IPS-18c (cell line): ENCODE results near the gene DHRSX.
A peak's percentile ranks its signal among the peaks of the same experiment; 100 is the strongest.

Experiments
- H3K4me3 ChIP-seq: 2 replicates; pipeline ENCODE4 v1.7.0; 2013; ENCODE audit warnings: low read depth, mild to moderate bottlenecking, low read length, moderate library complexity; ENCODE audit not compliant: insufficient read depth
- H3K9me3 ChIP-seq: one replicate; pipeline ENCODE4 v1.6.1; 2013; ENCODE audit warnings: mild to moderate bottlenecking, low read length, moderate library complexity; ENCODE audit not compliant: control insufficient read depth, insufficient read depth

Gene DHRSX

GRCh38 chrX:2503591-2504500 is 3.1 kb upstream of the DHRSX start:
- no peaks in the 10 kb centered on the region for H3K9me3 ChIP-seq

GRCh38 chrX:2502668-2503519 is 2.1 kb upstream of the DHRSX start:
- Histone ChIP-seq H3K4me3 (no peak overlapping the region), H3K9me3 (no peaks in the 10 kb centered on the region)

More at GRCh38 chrX:2503591-2504500, 3.1 kb upstream of the DHRSX start:
- H3K4me3 ChIP-seq = no peak overlapping the region

GRCh38 chrX:2502120-2502667 is 1.4 kb upstream of the DHRSX start:
- Histone ChIP-seq H3K4me3 (no peak overlapping the region), H3K9me3 (no peaks in the 10 kb centered on the region)

GRCh38 chrX:2501559-2502102 is 855 bp upstream of the DHRSX start:
- H3K9me3 ChIP-seq = no peaks in the 10 kb centered on the region
- H3K4me3 ChIP-seq = no peak overlapping the region

GRCh38 chrX:2500091-2500802 is 529 bp downstream of the DHRSX start:
- Histone ChIP-seq H3K9me3 (no peaks in the 10 kb centered on the region), H3K4me3 (peak overlapping the region; percentile 79)

- peak overlapping the region; percentile 79 for H3K4me3 ChIP-seq
Measured at GRCh38 chrX:2499507-2499906, 1.3 kb downstream of the DHRSX start.

GRCh38 chrX:2498781-2499302 is 1.9 kb downstream of the DHRSX start:
- Histone ChIP-seq H3K9me3 (no peaks in the 10 kb centered on the region), H3K4me3 (peak overlapping the region; percentile 79)

More at GRCh38 chrX:2499507-2499906, 1.3 kb downstream of the DHRSX start:
- H3K9me3 ChIP-seq = no peaks in the 10 kb centered on the region

GRCh38 chrX:2497961-2498780 is 2.6 kb downstream of the DHRSX start:
- Histone ChIP-seq H3K9me3 (no peaks in the 10 kb centered on the region), H3K4me3 (peak overlapping the region; percentile 79)

- Histone ChIP-seq H3K9me3 (no peaks in the 10 kb centered on the region), H3K4me3 (no peak overlapping the region)
Measured at GRCh38 chrX:2495595-2495994, 5.2 kb downstream of the DHRSX start.

- H3K4me3 ChIP-seq = no peak overlapping the region
- no peaks in the 10 kb centered on the region for H3K9me3 ChIP-seq
Measured at GRCh38 chrX:2492531-2493218, 8.1 kb downstream of the DHRSX start.

- H3K4me3 ChIP-seq = no peak overlapping the region
- no peaks in the 10 kb centered on the region for H3K9me3 ChIP-seq
Measured at GRCh38 chrX:2490634-2491033, 10.1 kb downstream of the DHRSX start.

GRCh38 chrX:2489446-2490445 is 11.0 kb downstream of the DHRSX start:
- Histone ChIP-seq H3K9me3 (no peaks in the 10 kb centered on the region), H3K4me3 (no peak overlapping the region)

GRCh38 chrX:2488621-2489285 is 12.0 kb downstream of the DHRSX start:
- Histone ChIP-seq H3K9me3 (no peaks in the 10 kb centered on the region), H3K4me3 (no peak overlapping the region)

GRCh38 chrX:2487366-2487765 is 13.4 kb downstream of the DHRSX start:
- H3K4me3 ChIP-seq = no peak overlapping the region
- no peaks in the 10 kb centered on the region for H3K9me3 ChIP-seq
